ENCODE measurements around the gene TRPM3.

- TF ChIP-seq, protein P1, sequence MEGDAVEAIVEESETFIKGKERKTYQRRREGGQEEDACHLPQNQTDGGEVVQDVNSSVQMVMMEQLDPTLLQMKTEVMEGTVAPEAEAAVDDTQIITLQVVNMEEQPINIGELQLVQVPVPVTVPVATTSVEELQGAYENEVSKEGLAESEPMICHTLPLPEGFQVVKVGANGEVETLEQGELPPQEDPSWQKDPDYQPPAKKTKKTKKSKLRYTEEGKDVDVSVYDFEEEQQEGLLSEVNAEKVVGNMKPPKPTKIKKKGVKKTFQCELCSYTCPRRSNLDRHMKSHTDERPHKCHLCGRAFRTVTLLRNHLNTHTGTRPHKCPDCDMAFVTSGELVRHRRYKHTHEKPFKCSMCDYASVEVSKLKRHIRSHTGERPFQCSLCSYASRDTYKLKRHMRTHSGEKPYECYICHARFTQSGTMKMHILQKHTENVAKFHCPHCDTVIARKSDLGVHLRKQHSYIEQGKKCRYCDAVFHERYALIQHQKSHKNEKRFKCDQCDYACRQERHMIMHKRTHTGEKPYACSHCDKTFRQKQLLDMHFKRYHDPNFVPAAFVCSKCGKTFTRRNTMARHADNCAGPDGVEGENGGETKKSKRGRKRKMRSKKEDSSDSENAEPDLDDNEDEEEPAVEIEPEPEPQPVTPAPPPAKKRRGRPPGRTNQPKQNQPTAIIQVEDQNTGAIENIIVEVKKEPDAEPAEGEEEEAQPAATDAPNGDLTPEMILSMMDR (IDR thresholded peaks at IDR 0.05): no peak
- TF ChIP-seq POLR2A (IDR thresholded peaks at IDR 0.05): no peak
Observed at GRCh38 chr9:70795841-70796240, 325.6 kb downstream of the TRPM3 start.
